CD4-positive, alpha-beta T cell treated with Interleukin-17A for 1 hour (primary cell): Measurements from ENCODE around the gene PGAP2.
A peak's percentile ranks its signal among the peaks of the same experiment; 100 is the strongest.
"Not testable (repeated sequence)": the region's sequence is repeated elsewhere in the genome, so short reads cannot be mapped to it uniquely, and the experiment has no call there.

Experiments used
- DNase-seq: peaks from one replicate; pipeline ENCODE4 v3.0.0-alpha.2; 2020

Gene PGAP2

DNA sequence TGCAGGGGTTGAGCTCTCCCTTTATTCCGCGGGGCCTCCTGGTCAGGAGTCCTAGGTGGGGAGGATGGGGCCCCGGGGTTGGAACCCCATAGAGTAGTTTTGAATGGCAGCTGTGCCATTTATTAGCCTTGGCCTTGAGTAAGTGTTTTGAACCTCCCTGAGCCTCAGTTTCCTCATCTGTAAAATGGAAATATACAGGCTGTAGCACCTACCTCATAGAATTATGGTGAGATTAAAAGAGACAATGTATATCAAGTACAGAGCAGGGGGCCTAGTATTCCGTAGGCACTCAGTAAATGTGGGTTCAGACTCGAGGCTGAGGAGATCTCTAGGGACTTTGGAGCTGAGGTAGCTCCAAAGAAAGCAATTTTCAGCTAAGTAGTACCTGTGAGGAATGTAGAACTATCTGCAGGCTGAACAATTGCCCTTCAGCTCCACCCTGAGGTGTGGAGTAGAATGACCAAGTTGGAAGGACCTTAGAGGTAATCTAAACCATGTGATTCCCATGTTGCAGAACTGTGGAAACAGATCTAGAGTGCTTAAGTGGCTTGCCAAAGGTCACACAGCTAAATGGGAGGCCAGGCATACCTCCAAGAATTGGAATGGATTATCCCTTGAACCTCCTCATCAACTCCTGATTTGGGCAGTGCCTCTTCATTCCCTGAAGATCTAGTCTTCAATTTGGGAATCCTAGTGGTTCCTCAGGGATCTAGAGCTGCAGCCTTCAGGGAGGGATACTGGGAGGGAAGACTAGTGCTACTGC is 682 bp downstream of the PGAP2 start:
- DNase-seq = peak; percentile 74

GRCh38 chr11:3809624-3809928 is 1.2 kb downstream of the PGAP2 start:
- no peak for DNase-seq

DNA sequence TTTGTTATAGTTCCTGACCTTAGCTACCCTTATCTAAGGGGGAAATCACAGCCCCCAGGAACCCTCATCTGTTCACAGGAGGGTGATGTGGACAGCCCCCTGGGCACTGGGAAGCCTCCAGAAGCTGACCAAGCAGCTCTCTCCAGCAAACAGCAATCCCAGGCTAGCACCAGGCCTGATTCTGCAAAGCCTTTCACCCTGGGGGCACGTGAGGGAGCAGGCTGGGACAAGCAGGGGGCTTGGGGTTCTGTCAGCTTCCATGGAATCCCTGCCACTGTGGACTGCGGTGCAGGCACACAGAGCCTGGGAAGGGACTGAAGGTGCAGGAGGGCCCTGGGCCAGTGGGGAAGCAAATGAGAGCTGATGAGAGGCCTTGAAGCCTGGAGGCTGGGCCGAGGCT is 2.1 kb downstream of the PGAP2 start:
- DNase-seq = no peak

- DNase-seq = no peak
Measured at GRCh38 chr11:3810951-3811350, 2.6 kb downstream of the PGAP2 start.

- not testable (repeated sequence) for DNase-seq
Measured at GRCh38 chr11:3814832-3815231, 6.5 kb downstream of the PGAP2 start.

DNA sequence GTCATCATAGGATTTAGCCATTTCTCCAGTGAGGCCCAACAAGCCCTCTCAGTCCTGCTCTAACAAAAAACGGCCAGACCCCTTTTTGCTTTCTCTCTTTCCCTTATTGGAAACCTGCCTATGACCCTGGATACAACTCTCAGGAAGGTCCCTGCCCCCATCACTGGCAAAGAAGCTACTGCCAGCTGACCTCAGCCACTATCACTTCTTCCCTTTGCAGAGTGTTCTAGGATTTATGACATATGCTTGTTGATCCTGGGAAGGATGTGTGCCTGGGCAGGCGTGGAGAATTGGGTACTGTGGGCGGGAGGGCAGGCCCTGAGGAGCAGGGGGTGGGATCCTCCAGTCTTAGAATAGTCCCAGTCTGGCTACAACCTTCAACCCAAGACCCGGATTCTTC is 7.5 kb downstream of the PGAP2 start:
- no peak for DNase-seq

DNA sequence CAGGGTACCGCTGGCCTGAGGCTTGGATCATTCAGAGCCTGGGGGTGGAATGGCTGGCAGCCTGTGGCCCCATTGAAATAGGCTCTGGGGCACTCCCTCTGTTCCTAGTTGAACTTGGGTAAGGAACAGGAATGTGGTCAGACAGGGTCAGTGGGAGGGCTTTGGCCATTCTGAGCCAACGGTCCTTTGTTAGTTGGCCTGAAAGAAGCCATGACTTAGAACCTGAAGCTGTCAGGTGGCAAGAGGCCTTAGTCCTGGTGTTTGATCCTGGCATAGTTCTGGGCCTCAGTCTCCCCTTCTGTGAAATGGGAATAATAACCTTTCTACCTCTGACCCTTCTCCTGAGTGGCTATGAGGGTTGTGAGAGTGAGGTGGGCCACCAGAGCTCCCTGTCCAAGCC is 8.3 kb downstream of the PGAP2 start:
- no peak for DNase-seq

GRCh38 chr11:3817181-3817800 is 8.9 kb downstream of the PGAP2 start:
- DNase-seq = no peak

- no peak for DNase-seq
Measured at GRCh38 chr11:3820971-3821370, 12.6 kb downstream of the PGAP2 start.

- DNase-seq = no peak
Measured at GRCh38 chr11:3822312-3822711, 14.0 kb downstream of the PGAP2 start.

DNA sequence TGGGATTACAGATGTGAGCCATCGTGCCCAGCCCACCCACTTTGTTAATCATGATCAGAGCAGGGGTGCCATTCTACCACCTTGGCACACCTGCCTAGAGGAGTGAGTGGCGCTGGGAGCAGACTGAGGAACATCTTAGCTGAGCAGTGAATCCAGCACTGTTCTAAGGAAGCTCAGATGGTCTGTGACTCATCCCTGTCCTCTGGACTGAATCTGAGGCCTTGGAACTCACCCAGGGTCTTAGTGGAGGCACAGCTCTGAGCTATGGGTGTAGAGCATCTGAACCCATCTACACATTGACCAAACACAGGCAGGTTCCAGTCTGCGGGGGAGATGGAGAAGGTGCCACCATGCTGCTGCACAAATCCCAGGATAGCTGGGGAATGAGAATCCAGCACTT is 14.9 kb downstream of the PGAP2 start:
- no peak for DNase-seq

- DNase-seq = no peak
Measured at GRCh38 chr11:3823762-3824506, 15.6 kb downstream of the PGAP2 start.

DNA sequence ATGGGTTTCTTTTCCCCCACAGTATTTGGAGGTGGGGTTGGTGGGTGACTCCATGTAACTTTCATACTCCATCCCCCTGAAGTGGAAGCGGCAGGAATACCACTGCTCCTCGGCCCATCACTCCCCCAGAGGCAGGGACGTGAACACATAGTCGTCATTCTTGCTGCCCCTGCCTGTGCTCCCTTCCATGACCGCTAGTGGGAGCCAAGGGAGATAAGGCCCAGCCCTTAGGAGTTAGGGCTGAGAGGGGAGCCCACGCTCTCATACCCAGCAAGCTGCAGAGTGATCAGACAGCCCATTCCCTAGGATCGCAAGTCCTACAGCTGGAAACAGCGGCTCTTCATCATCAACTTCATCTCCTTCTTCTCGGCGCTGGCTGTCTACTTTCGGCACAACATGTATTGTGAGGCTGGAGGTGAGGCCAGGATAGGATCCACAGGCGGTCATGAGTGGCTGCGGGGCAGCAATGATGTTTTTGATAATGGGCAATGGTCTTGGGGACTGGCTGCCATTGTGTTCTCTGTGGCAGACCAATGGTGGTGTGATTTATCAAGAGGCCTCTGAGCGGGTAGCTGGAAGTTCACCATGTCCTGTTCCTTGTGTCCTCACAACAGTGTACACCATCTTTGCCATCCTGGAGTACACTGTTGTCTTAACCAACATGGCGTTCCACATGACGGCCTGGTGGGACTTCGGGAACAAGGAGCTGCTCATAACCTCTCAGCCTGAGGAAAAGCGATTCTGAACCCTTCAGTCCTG is 16.5 kb downstream of the PGAP2 start:
- DNase-seq = peak; percentile 88

GRCh38 chr11:3825473-3826154 is 17.3 kb downstream of the PGAP2 start:
- no peak for DNase-seq

DNA sequence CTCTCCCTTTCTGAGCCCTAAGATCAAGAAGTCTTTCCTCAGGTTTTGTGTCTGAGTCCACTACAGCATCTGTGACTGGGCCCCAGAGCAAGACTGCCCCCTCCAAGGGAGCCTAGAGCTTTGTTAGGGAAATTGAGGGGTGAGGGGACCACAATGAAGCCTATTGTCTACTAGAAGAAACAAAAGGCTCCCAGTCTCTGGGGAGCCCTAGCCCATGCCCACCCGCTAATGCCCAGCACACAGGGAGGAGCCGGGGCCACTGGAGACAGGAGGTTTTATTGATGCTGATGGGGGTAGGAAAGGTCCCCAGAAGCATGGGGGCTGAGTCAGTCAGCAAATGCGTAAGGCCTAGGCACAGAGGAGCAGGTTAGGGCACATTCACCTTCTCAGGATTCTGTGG is 18.4 kb downstream of the PGAP2 start:
- DNase-seq = no peak

- DNase-seq = no peak
Measured at GRCh38 chr11:3827434-3828186, 19.2 kb downstream of the PGAP2 start.

- no peak for DNase-seq
Measured at GRCh38 chr11:3830088-3830487, 21.7 kb downstream of the PGAP2 start.

- no peak for DNase-seq
Measured at GRCh38 chr11:3830730-3831129, 22.4 kb downstream of the PGAP2 start.

DNA sequence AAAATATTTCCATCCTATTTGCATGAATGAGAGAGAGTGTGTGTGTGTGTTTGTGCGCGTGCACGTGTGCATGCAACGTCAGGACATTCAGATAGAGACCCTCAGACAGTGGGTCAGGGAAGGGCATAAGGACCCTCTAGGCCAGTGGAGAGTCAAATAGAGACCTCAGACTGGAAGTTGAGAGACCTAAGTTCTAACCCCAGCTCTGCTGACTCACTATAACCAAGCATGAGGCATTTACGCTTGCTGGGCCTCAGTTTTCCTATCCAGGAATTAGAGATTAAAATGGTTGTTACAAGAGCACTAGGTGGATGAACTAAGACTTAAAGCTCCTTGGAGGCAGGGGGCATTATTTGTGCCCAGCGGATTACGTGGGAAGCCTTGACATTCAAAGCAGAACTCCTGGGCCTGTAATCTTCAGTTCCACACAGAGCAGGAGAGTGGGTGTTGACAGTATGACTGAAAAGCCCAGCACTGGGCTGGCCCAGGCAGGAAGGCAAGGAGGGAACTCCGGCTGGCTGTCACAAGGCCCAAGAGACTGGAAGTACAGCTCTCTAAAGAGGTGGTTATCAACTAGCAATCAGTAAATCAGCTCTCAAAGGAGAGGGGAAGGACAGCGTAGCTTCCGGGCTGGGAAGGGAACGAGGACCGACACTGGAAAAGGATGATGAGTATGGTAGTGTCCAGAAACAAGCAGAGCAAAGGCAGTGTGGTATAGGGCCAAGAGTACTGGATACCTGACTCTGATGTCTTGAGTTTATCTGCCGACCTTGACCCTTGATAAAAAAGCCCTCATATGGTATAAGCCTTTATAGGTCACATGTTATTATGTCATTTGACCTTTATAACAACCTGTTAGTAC is 23.2 kb downstream of the PGAP2 start:
- DNase-seq = no peak

DNA sequence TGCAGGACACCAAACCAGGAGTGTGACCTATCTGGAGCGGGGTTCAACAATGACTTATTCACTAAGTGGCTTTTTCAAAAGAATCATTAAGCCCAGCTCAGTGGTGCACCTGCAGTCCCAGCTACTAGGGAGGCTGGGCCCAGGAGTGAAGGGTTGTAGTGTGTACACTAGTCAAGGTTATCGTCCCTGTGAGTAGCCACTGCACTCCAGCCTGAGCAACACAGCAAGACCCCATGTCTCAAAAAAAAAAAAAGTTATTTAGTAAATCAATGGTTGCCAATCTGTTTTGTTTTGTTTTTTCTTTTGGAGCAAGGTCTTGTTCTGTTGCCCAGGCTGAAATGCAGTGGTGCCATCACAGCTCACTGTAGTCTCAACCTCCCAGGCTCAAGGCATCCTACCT is 24.5 kb downstream of the PGAP2 start:
- DNase-seq = no peak

GRCh38 chr11:3833449-3833848 is 25.1 kb downstream of the PGAP2 start:
- no peak for DNase-seq
